CD4-positive, alpha-beta T cell (primary cell): Measurements from ENCODE around the gene FBXO36. TPM values are rescaled to one million over a fixed set of nuclear protein-coding genes. Genes with fewer than 3 reads are reported as not detected.

Experiments
- ATAC-seq: fragments of 200-7000 bp; cut with Tn5 transposase; one replicate; pipeline ENCODE4 v1.10.0; 2022; ENCODE audit warnings: mild to moderate bottlenecking; ENCODE audit not compliant: poor library complexity
- CTCF ChIA-PET: fragments of 350-600 bp; sonication (Branson Sonifier 250); formaldehyde crosslinking; loops from one replicate; lab custom pipeline; 2021; ENCODE audit warnings: antibody characterized with exemption, inconsistent platforms; lab: Charles Lee
- POLR2A ChIA-PET: fragments of 350-600 bp; sonication (Branson Sonifier 250); formaldehyde crosslinking; loops from one replicate; lab custom pipeline; 2021; ENCODE audit warnings: antibody characterized with exemption, inconsistent platforms; lab: Charles Lee
- DNase-seq, 14 experiments: peaks; one replicate each; pipeline ENCODE4 v3.0.0-alpha.2; 2013 to 2020; ENCODE audit warnings: mixed read lengths in 2 of 14
- H3K27ac ChIP-seq, 2 donors: one replicate each; pipeline versions ENCODE4 v1.5.1 to v1.7.0; 2013; ENCODE audit warnings: low read length in 2 of 2, low read depth in 1 of 2, mild to moderate bottlenecking in 1 of 2
- H3K27me3 ChIP-seq, 2 experiments: 1 replicate in 1 of 2; 2 replicates in 1 of 2; pipeline versions ENCODE4 v1.6.1 to v1.7.0; 2013; ENCODE audit warnings: low read length in 2 of 2, control low read depth in 1 of 2, mild to moderate bottlenecking in 1 of 2, moderate library complexity in 1 of 2; ENCODE audit not compliant: insufficient read depth in 2 of 2, control insufficient read depth in 1 of 2
- H3K36me3 ChIP-seq: one replicate; pipeline ENCODE4 v1.6.1; 2013; ENCODE audit warnings: low read length, control low read depth; ENCODE audit not compliant: insufficient read depth
- H3K4me1 ChIP-seq: one replicate; pipeline ENCODE4 v1.6.1; 2013; ENCODE audit warnings: low read length, control low read depth; ENCODE audit not compliant: insufficient read depth
- H3K4me3 ChIP-seq: one replicate; pipeline ENCODE4 v1.5.1; 2013; ENCODE audit warnings: mild to moderate bottlenecking, low read length, moderate library complexity
- H3K9me3 ChIP-seq, 2 experiments: 1 replicate in 1 of 2; 2 replicates in 1 of 2; pipeline versions ENCODE4 v1.6.1 to v1.7.0; 2013; ENCODE audit warnings: low read length in 2 of 2, mild to moderate bottlenecking in 2 of 2, control low read depth in 1 of 2, moderate library complexity in 1 of 2; ENCODE audit not compliant: control insufficient read depth in 1 of 2, insufficient read depth in 1 of 2
- H3K27ac Mint-ChIP-seq: one replicate; pipeline ENCODE4 v1.8.0; 2020; ENCODE audit warnings: mixed read lengths
- H3K27me3 Mint-ChIP-seq: one replicate; pipeline ENCODE4 v1.8.0; 2021; ENCODE audit warnings: mixed read lengths
- H3K36me3 Mint-ChIP-seq: one replicate; pipeline ENCODE4 v1.8.0; 2021; ENCODE audit warnings: low read depth, mixed read lengths
- H3K4me1 Mint-ChIP-seq: one replicate; pipeline ENCODE4 v1.8.0; 2021; ENCODE audit warnings: low read depth, mixed read lengths
- H3K4me3 Mint-ChIP-seq: one replicate; pipeline ENCODE4 v1.8.0; 2020; ENCODE audit warnings: mild to moderate bottlenecking, mixed read lengths
- H3K9me3 Mint-ChIP-seq: one replicate; pipeline ENCODE4 v1.8.0; 2020; ENCODE audit warnings: mixed read lengths
- CTCF ChIP-seq: fragments of 200-600 bp; IDR thresholded peaks from one replicate; pipeline ENCODE4 v1.8.0; 2022; ENCODE audit warnings: antibody characterized with exemption, mild to moderate bottlenecking
- intact Hi-C, 2 experiments: fragments of 100-400 bp; cut with DNase I in 1 of 2; cut with micrococcal nuclease in 1 of 2; formaldehyde crosslinking; loops; one replicate each; pipeline versions ENCODE4 v1.15.1 to v1.9.0; 2023 to 2025; cut with DNase I, micrococcal nuclease
- total RNA-seq, 174 experiments: library from RNA in 2 of 174; stranded (reverse) in 2 of 174; gene quantifications; one replicate each; pipeline ENCODE4 v1.2.3 and lab custom pipeline; 2021 to 2026

FBXO36 gene
- total RNA-seq, 2 experiments from 2014 or later: 0.52 to 0.84 TPM

- Histone ChIP-seq H3K27me3 (no peaks in the 10 kb centered on the region), H3K27ac (no peak overlapping the region), H3K4me3 (no peak overlapping the region), H3K9me3 (no peaks in the 10 kb centered on the region), H3K4me1 (no peaks in the 10 kb centered on the region), H3K36me3 (no peaks in the 10 kb centered on the region)
- peak overlapping the region; percentile 7 for H3K4me3 Mint-ChIP-seq
- intact Hi-C loops: loop anchor here (1.0 to 5.0 kb wide), 7 partner anchors 152 to 804 kb away; no protein-coding TSS in a partner anchor
- no peaks in the 10 kb centered on the region for H3K9me3 Mint-ChIP-seq
- no peaks in the 10 kb centered on the region for H3K36me3 Mint-ChIP-seq
- ATAC-seq: peak; percentile 72
- H3K27ac Mint-ChIP-seq: no peak overlapping the region
- no peaks in the 10 kb centered on the region for H3K4me1 Mint-ChIP-seq
- TF ChIP-seq CTCF: peak; percentile 93
- ChIA-PET POLR2A (interaction anchor here (1.2 kb wide), 1 partner anchor 61 kb away, joined by 3 read pairs; the partner anchor contains the start of gene SLC16A14), CTCF (interaction anchor here (0.7 to 1.0 kb wide), 6 partner anchors 8 to 790 kb away, joined by 3 read pairs; no protein-coding TSS in a partner anchor)
- peak; percentile 67 to 86 (median 78) for DNase-seq
- H3K27me3 Mint-ChIP-seq: no peaks in the 10 kb centered on the region
Measured at GRCh38 chr2:230007931-230008707, 85.8 kb downstream of the FBXO36 start.

- H3K27ac ChIP-seq: no peak overlapping the region
- DNase-seq (no peak), ATAC-seq (no peak)
- no peak overlapping the region for H3K27ac Mint-ChIP-seq
- H3K4me3 Mint-ChIP-seq: no peak overlapping the region
- H3K36me3 Mint-ChIP-seq: no peaks in the 10 kb centered on the region
- no peak for TF ChIP-seq CTCF
- no peaks in the 10 kb centered on the region for H3K36me3 ChIP-seq
- no peaks in the 10 kb centered on the region for H3K4me1 ChIP-seq
- H3K27me3 Mint-ChIP-seq: no peaks in the 10 kb centered on the region
- H3K9me3 ChIP-seq: no peaks in the 10 kb centered on the region
- ChIA-PET POLR2A (interaction anchor here (0.6 to 1.2 kb wide), 2 partner anchors 60 to 151 kb away, joined by 3 read pairs; partner anchors contain the start of gene SLC16A14), CTCF (interaction anchor here (0.7 to 1.0 kb wide), 6 partner anchors 9 to 790 kb away, joined by 3 read pairs; no protein-coding TSS in a partner anchor)
- no peaks in the 10 kb centered on the region for H3K9me3 Mint-ChIP-seq
- intact Hi-C loops: loop anchor here (1.0 to 5.0 kb wide), 7 partner anchors 152 to 804 kb away; no protein-coding TSS in a partner anchor
- H3K4me3 ChIP-seq: no peak overlapping the region
- no peaks in the 10 kb centered on the region for H3K27me3 ChIP-seq
- H3K4me1 Mint-ChIP-seq: no peaks in the 10 kb centered on the region
Measured at GRCh38 chr2:230008708-230009066, 86.4 kb downstream of the FBXO36 start.

- Histone ChIP-seq H3K27ac (no peak overlapping the region), H3K9me3 (no peaks in the 10 kb centered on the region), H3K27me3 (no peaks in the 10 kb centered on the region), H3K4me1 (no peaks in the 10 kb centered on the region), H3K4me3 (no peak overlapping the region), H3K36me3 (no peaks in the 10 kb centered on the region)
- intact Hi-C loops: no loop called here
- Mint-ChIP-seq H3K4me3 (no peak overlapping the region), H3K27me3 (no peaks in the 10 kb centered on the region), H3K9me3 (no peaks in the 10 kb centered on the region), H3K36me3 (no peaks in the 10 kb centered on the region), H3K27ac (no peak overlapping the region), H3K4me1 (no peaks in the 10 kb centered on the region)
- no peak for TF ChIP-seq CTCF
- CTCF ChIA-PET: no interaction called here
- ATAC-seq (no peak), DNase-seq (no peak)
- POLR2A ChIA-PET: no interaction called here
Measured at GRCh38 chr2:230010501-230010900, 88.2 kb downstream of the FBXO36 start.
